K562 (cell line): ENCODE measurements around the gene TRAF3IP3. TPM values are rescaled to one million over a fixed set of nuclear protein-coding genes. Genes with fewer than 3 reads are reported as not detected.

ENCODE experiments used
- CEBPB ChIP-seq: fragments of 450-650 bp; IDR thresholded peaks from 2 replicates; pipeline ENCODE4 v1.6.1; 2016; ENCODE audit warnings: missing genetic modification characterization, missing compliant biosample characterization
- CHD2 ChIP-seq: IDR thresholded peaks from 2 replicates; pipeline ENCODE4 v1.6.1; 2011; ENCODE audit warnings: low read depth, low read length
- EWSR1 ChIP-seq: fragments of 450-650 bp; IDR thresholded peaks from 2 replicates; pipeline ENCODE4 v1.6.1; 2018; ENCODE audit warnings: borderline replicate concordance, mild to moderate bottlenecking, low read depth, moderate library complexity; ENCODE audit not compliant: partially characterized antibody
- FIP1L1 ChIP-seq: fragments of 200-400 bp; formaldehyde crosslinking; IDR thresholded peaks from 2 replicates; pipeline ENCODE4 v1.6.1; 2018; ENCODE audit warnings: mild to moderate bottlenecking, low read depth, low read length; ENCODE audit not compliant: poor library complexity, severe bottlenecking
- KAT2B ChIP-seq: IDR thresholded peaks from one replicate; pipeline ENCODE4 v1.6.1; 2012; ENCODE audit warnings: low read depth, mild to moderate bottlenecking, control low read depth, inconsistent platforms, low read length, moderate library complexity
- MAFK ChIP-seq: IDR thresholded peaks from 2 replicates; pipeline ENCODE4 v1.6.1; 2011; ENCODE audit warnings: low read length, improper control_type of control experiment
- MXI1 ChIP-seq: IDR thresholded peaks from 2 replicates; pipeline ENCODE4 v1.6.1; 2011; ENCODE audit warnings: low read depth, mild to moderate bottlenecking, improper control_type of control experiment, low read length
- STAT5B ChIP-seq: fragments of 250-450 bp; sonication (Bioruptor Pico); IDR thresholded peaks from 2 replicates; pipeline ENCODE4 v1.8.0; 2021; ENCODE audit warnings: mild to moderate bottlenecking, inconsistent platforms
- ZNF133 ChIP-seq: fragments of 250-450 bp; sonication (Bioruptor Pico); IDR thresholded peaks from 2 replicates; pipeline ENCODE4 v1.4.0; 2020; ENCODE audit warnings: mild to moderate bottlenecking
- ZNF165 ChIP-seq: fragments of 250-450 bp; sonication (Bioruptor Pico); IDR thresholded peaks from 2 replicates; pipeline ENCODE4 v1.4.0; 2020; ENCODE audit warnings: borderline replicate concordance
- ZNF384 ChIP-seq: IDR thresholded peaks from 2 replicates; pipeline ENCODE4 v1.6.1; 2012; ENCODE audit warnings: low read depth, low read length, improper control_type of control experiment
- polyA plus RNA-seq, 8 experiments: library from polyadenylated mRNA; depleted of rRNA in 4 of 8; stranded (reverse) in 5 of 8; unstranded in 3 of 8; fragments of >200 nt; fragmentation: Nextera tagmentation in 2 of 8; fragmentation: Illumina TruSeq in 1 of 8; extraction: Ambion mirVana in 2 of 8; extraction: Trizol in 1 of 8; gene quantifications; 2 replicates each; pipeline versions ENCODE4 v1.2.1 to v1.2.3, GENCODE V29; 2011 to 2014; ENCODE audit warnings: inconsistent platforms in 1 of 8, missing spikeins in 1 of 8
- total RNA-seq, 7 experiments: library from RNA; depleted of rRNA in 6 of 7; stranded (reverse); fragments of >200 nt in 6 of 7; fragmentation: Illumina TruSeq in 2 of 7; extraction: Trizol in 2 of 7; gene quantifications; 2 replicates each; pipeline versions ENCODE4 v1.2.1 to v1.2.3, GENCODE V29; 2011 to 2021; ENCODE audit warnings: low replicate concordance in 1 of 7
- TF ChIP-seq, protein P1 (sequence below): sonication (generic); formaldehyde crosslinking; IDR thresholded peaks from 2 replicates; pipeline ENCODE4 v1.8.0; 2022; ENCODE audit warnings: mild to moderate bottlenecking, missing genetic modification reagents
- TF ChIP-seq, protein P2 (sequence below): fragments of 450-650 bp; IDR thresholded peaks from 2 replicates; pipeline ENCODE4 v1.6.1; 2018; ENCODE audit warnings: mild to moderate bottlenecking, low read depth; ENCODE audit not compliant: partially characterized antibody
- TF ChIP-seq, protein P3 (sequence below): fragments of 450-650 bp; IDR thresholded peaks from 2 replicates; pipeline ENCODE4 v1.6.1; 2016; ENCODE audit warnings: mild to moderate bottlenecking, moderate library complexity

TRAF3IP3 gene
- total and polyA plus RNA-seq, 9 of the 15 experiments (the other 6 are each of a cell fraction or from before 2014, with no cell fraction given), result 0.06 to 1.1 (median 0.31) TPM

DNA sequence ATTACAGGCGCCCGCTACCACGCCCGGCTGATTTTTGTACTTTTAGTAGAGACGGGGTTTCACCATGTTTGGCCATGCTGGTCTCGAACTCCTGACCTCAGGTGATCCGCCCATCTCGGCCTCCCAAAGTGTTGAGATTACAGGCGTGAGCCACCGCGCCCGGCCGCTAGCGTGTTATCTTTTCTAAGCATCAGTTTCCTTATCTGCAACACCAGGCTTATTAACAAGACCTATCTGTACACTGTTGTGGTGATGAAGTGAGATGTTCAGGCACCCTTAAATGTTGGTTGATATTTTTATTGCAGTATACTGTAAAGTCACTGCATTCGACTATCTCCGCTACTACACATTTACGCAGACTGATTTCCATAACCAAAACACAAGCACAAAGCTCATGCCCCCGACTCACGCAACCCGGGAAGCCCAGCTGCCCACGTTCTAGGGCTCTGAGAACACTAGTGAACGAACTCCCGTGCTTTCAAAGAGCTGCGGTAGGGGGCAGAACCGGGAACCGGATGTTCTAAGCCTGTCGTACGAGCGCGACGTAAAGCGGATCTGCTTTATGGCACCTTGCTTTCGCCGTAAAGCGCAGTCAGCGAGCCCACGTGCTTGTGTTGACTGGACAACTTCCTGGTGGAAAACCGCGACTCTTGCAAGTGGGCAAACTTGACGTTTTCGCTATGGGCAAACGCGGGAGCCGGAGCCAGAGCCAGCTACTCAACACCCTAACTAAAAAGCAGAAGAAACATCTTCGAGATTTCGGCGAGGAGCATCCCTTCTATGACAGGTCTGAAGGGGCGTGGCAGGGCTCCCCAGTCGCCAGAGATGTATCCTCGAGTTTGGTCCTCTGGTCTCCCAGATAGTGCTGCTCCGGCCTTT, 71.8 kb downstream of the TRAF3IP3 start, which contains the start of gene UTP25 (continued):
- TF ChIP-seq, protein P1, sequence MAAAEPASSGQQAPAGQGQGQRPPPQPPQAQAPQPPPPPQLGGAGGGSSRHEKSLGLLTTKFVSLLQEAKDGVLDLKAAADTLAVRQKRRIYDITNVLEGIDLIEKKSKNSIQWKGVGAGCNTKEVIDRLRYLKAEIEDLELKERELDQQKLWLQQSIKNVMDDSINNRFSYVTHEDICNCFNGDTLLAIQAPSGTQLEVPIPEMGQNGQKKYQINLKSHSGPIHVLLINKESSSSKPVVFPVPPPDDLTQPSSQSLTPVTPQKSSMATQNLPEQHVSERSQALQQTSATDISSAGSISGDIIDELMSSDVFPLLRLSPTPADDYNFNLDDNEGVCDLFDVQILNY (CRISPR knock-in tag), result peak; percentile 48; the same call in 1 of the 2 replicates
- TF ChIP-seq ZNF384, result peak; percentile 46; the same call in 1 of the 2 replicates
- TF ChIP-seq, protein P2, sequence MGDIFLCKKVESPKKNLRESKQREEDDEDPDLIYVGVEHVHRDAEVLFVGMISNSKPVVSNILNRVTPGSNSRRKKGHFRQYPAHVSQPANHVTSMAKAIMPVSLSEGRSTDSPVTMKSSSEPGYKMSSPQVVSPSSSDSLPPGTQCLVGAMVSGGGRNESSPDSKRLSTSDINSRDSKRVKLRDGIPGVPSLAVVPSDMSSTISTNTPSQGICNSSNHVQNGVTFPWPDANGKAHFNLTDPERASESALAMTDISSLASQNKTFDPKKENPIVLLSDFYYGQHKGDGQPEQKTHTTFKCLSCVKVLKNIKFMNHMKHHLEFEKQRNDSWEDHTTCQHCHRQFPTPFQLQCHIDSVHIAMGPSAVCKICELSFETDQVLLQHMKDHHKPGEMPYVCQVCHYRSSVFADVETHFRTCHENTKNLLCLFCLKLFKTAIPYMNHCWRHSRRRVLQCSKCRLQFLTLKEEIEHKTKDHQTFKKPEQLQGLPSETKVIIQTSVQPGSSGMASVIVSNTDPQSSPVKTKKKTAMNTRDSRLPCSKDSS, result no peak
- no peak for TF ChIP-seq CEBPB (tag)
- TF ChIP-seq MXI1, result peak; percentile 99
- TF ChIP-seq EWSR1, result no peak
- TF ChIP-seq MAFK, result no peak
- TF ChIP-seq, protein P3, sequence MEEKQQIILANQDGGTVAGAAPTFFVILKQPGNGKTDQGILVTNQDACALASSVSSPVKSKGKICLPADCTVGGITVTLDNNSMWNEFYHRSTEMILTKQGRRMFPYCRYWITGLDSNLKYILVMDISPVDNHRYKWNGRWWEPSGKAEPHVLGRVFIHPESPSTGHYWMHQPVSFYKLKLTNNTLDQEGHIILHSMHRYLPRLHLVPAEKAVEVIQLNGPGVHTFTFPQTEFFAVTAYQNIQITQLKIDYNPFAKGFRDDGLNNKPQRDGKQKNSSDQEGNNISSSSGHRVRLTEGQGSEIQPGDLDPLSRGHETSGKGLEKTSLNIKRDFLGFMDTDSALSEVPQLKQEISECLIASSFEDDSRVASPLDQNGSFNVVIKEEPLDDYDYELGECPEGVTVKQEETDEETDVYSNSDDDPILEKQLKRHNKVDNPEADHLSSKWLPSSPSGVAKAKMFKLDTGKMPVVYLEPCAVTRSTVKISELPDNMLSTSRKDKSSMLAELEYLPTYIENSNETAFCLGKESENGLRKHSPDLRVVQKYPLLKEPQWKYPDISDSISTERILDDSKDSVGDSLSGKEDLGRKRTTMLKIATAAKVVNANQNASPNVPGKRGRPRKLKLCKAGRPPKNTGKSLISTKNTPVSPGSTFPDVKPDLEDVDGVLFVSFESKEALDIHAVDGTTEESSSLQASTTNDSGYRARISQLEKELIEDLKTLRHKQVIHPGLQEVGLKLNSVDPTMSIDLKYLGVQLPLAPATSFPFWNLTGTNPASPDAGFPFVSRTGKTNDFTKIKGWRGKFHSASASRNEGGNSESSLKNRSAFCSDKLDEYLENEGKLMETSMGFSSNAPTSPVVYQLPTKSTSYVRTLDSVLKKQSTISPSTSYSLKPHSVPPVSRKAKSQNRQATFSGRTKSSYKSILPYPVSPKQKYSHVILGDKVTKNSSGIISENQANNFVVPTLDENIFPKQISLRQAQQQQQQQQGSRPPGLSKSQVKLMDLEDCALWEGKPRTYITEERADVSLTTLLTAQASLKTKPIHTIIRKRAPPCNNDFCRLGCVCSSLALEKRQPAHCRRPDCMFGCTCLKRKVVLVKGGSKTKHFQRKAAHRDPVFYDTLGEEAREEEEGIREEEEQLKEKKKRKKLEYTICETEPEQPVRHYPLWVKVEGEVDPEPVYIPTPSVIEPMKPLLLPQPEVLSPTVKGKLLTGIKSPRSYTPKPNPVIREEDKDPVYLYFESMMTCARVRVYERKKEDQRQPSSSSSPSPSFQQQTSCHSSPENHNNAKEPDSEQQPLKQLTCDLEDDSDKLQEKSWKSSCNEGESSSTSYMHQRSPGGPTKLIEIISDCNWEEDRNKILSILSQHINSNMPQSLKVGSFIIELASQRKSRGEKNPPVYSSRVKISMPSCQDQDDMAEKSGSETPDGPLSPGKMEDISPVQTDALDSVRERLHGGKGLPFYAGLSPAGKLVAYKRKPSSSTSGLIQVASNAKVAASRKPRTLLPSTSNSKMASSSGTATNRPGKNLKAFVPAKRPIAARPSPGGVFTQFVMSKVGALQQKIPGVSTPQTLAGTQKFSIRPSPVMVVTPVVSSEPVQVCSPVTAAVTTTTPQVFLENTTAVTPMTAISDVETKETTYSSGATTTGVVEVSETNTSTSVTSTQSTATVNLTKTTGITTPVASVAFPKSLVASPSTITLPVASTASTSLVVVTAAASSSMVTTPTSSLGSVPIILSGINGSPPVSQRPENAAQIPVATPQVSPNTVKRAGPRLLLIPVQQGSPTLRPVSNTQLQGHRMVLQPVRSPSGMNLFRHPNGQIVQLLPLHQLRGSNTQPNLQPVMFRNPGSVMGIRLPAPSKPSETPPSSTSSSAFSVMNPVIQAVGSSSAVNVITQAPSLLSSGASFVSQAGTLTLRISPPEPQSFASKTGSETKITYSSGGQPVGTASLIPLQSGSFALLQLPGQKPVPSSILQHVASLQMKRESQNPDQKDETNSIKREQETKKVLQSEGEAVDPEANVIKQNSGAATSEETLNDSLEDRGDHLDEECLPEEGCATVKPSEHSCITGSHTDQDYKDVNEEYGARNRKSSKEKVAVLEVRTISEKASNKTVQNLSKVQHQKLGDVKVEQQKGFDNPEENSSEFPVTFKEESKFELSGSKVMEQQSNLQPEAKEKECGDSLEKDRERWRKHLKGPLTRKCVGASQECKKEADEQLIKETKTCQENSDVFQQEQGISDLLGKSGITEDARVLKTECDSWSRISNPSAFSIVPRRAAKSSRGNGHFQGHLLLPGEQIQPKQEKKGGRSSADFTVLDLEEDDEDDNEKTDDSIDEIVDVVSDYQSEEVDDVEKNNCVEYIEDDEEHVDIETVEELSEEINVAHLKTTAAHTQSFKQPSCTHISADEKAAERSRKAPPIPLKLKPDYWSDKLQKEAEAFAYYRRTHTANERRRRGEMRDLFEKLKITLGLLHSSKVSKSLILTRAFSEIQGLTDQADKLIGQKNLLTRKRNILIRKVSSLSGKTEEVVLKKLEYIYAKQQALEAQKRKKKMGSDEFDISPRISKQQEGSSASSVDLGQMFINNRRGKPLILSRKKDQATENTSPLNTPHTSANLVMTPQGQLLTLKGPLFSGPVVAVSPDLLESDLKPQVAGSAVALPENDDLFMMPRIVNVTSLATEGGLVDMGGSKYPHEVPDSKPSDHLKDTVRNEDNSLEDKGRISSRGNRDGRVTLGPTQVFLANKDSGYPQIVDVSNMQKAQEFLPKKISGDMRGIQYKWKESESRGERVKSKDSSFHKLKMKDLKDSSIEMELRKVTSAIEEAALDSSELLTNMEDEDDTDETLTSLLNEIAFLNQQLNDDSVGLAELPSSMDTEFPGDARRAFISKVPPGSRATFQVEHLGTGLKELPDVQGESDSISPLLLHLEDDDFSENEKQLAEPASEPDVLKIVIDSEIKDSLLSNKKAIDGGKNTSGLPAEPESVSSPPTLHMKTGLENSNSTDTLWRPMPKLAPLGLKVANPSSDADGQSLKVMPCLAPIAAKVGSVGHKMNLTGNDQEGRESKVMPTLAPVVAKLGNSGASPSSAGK, result peak; percentile 79
- no peak for TF ChIP-seq FIP1L1
- no peak for TF ChIP-seq STAT5B
- TF ChIP-seq ZNF133 (CRISPR knock-in tag), result no peak
- TF ChIP-seq CHD2, result no peak
- no peak for TF ChIP-seq ZNF165 (CRISPR knock-in tag)
- no peak for TF ChIP-seq KAT2B
